SU-DHL-6 (cell line): ENCODE results near the gene ANKS1B.

ENCODE experiments used
- H2AFZ ChIP-seq: fragments of 200-600 bp; sonication (generic); 2 replicates; pipeline ENCODE4 v1.6.1; 2014; ENCODE audit warnings: low read depth, mild to moderate bottlenecking, moderate library complexity, mixed read lengths, antibody characterized with exemption, low read length; ENCODE audit not compliant: severe bottlenecking
- H3F3A ChIP-seq: fragments of 200-600 bp; shearing (Covaris generic); 2 replicates; pipeline ENCODE4 v1.6.0; 2016; ENCODE audit warnings: antibody characterized with exemption, mild to moderate bottlenecking; ENCODE audit not compliant: insufficient read depth
- H3K27ac ChIP-seq: fragments of 200-600 bp; sonication (generic); 2 replicates; pipeline ENCODE4 v1.5.1; 2016; ENCODE audit warnings: low read depth, mild to moderate bottlenecking, low read length, moderate library complexity, mixed read lengths
- H3K27me3 ChIP-seq: fragments of 200-600 bp; sonication (generic), shearing (Covaris generic); 2 replicates; pipeline ENCODE4 v1.6.0; 2014; ENCODE audit warnings: mild to moderate bottlenecking, low read length
- H3K36me3 ChIP-seq: fragments of 200-600 bp; sonication (generic); 2 replicates; pipeline ENCODE4 v1.6.1; 2014; ENCODE audit warnings: mild to moderate bottlenecking, low read length, mixed read lengths
- H3K4me2 ChIP-seq: fragments of 300-600, 200-600 bp; shearing (Covaris generic), sonication (generic); 2 replicates; pipeline ENCODE4 v1.6.0; 2014; ENCODE audit warnings: low read length, low read depth, mild to moderate bottlenecking; ENCODE audit not compliant: poor library complexity, severe bottlenecking
- H3K4me3 ChIP-seq: fragments of 200-600 bp; sonication (generic); 2 replicates; pipeline ENCODE4 v1.5.1; 2014; ENCODE audit warnings: antibody characterized with exemption, low read length, mild to moderate bottlenecking, mixed read lengths; ENCODE audit not compliant: insufficient read depth, poor library complexity, severe bottlenecking
- H3K79me2 ChIP-seq: fragments of 200-600 bp; sonication (generic); 2 replicates; pipeline ENCODE4 v1.6.1; 2014; ENCODE audit warnings: mild to moderate bottlenecking, low read length, moderate library complexity; ENCODE audit not compliant: insufficient read depth
- H3K9ac ChIP-seq: fragments of 200-600 bp; sonication (generic); 2 replicates; pipeline ENCODE4 v1.7.0; 2014; ENCODE audit warnings: mild to moderate bottlenecking, low read length
- H3K9me2 ChIP-seq: fragments of 200-600 bp; sonication (generic); replicated peaks from 2 replicates; pipeline ENCODE4 v1.6.1; 2014; ENCODE audit warnings: low read length; ENCODE audit not compliant: insufficient read depth
- H3K9me3 ChIP-seq: fragments of 200-600 bp; sonication (generic); 2 replicates; pipeline ENCODE4 v1.6.1; 2014; ENCODE audit warnings: low read length, mixed read lengths; ENCODE audit not compliant: insufficient read depth
- H4K20me1 ChIP-seq: fragments of 200-600 bp; sonication (generic); 2 replicates; pipeline ENCODE4 v1.6.1; 2014; ENCODE audit warnings: low read depth, mild to moderate bottlenecking, antibody characterized with exemption, low read length, moderate library complexity, mixed read lengths
- EZH2phosphoT487 ChIP-seq: fragments of 200-600 bp; sonication (generic), shearing (Covaris generic); conservative IDR thresholded peaks from 2 replicates; pipeline ENCODE4 v1.6.1; 2018; ENCODE audit warnings: mild to moderate bottlenecking, antibody characterized with exemption, low read length, moderate library complexity, mixed read lengths
- TF ChIP-seq, protein P1 (sequence below): fragments of 200-600 bp; sonication (generic); IDR thresholded peaks from one replicate; pipeline ENCODE4 v1.5.1; 2017; ENCODE audit warnings: antibody characterized with exemption, mild to moderate bottlenecking, low read length, moderate library complexity; ENCODE audit not compliant: insufficient read depth, poor library complexity, severe bottlenecking

Gene ANKS1B

DNA sequence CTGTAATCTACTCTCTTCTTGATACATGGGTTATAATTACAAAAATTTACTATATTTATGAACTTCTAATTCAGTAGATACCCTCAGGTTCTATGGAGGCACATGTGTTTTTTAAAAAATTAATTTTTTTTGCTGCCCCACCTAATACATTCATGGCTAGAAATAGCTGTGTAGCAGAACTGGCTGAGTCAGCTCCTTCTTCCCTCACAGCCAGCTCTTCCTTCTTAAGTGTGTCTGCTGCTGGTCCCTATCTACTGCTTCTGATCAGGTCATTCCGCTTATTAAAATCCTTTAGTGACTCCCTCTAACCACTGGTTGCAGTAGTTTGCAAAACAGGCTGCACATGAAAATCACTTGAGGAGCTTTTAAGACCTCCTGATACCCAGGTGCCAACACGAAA lies 939.6 kb downstream of the ANKS1B start:
- Histone ChIP-seq H3K4me3 (no peak overlapping the region), H3F3A (no peaks in the 10 kb centered on the region), H3K4me2 (no peak overlapping the region), H3K27me3 (no peaks in the 10 kb centered on the region), H2AFZ (no peak overlapping the region), H3K27ac (no peak overlapping the region), H3K9me2 (no peaks in the 10 kb centered on the region), H3K36me3 (no peaks in the 10 kb centered on the region), H3K79me2 (no peaks in the 10 kb centered on the region), H3K9me3 (peaks cover 8% of the 10 kb centered on the region; the same call in 1 of the 2 replicates), H3K9ac (no peak overlapping the region), H4K20me1 (no peaks in the 10 kb centered on the region)
- TF ChIP-seq EZH2phosphoT487 = no peak
- TF ChIP-seq, protein P1, sequence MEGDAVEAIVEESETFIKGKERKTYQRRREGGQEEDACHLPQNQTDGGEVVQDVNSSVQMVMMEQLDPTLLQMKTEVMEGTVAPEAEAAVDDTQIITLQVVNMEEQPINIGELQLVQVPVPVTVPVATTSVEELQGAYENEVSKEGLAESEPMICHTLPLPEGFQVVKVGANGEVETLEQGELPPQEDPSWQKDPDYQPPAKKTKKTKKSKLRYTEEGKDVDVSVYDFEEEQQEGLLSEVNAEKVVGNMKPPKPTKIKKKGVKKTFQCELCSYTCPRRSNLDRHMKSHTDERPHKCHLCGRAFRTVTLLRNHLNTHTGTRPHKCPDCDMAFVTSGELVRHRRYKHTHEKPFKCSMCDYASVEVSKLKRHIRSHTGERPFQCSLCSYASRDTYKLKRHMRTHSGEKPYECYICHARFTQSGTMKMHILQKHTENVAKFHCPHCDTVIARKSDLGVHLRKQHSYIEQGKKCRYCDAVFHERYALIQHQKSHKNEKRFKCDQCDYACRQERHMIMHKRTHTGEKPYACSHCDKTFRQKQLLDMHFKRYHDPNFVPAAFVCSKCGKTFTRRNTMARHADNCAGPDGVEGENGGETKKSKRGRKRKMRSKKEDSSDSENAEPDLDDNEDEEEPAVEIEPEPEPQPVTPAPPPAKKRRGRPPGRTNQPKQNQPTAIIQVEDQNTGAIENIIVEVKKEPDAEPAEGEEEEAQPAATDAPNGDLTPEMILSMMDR = no peak

GRCh38 chr12:99043319-99043914 lies 941.3 kb downstream of the ANKS1B start:
- H3K79me2 ChIP-seq = no peaks in the 10 kb centered on the region
- no peak for TF ChIP-seq EZH2phosphoT487
- TF ChIP-seq, protein P1 = peak; percentile 71
- H3K27ac ChIP-seq = no peak overlapping the region
- H3K4me2 ChIP-seq = no peak overlapping the region
- no peaks in the 10 kb centered on the region for H3K36me3 ChIP-seq
- no peak overlapping the region for H2AFZ ChIP-seq
- peaks cover 8% of the 10 kb centered on the region; the same call in 1 of the 2 replicates for H3K9me3 ChIP-seq
- H3K9me2 ChIP-seq = no peaks in the 10 kb centered on the region
- no peaks in the 10 kb centered on the region for H4K20me1 ChIP-seq
- H3K27me3 ChIP-seq = no peaks in the 10 kb centered on the region
- H3K9ac ChIP-seq = no peak overlapping the region
- H3K4me3 ChIP-seq = no peak overlapping the region
- H3F3A ChIP-seq = no peaks in the 10 kb centered on the region

- 0 out of 2 replicates have a peak, but pooled peaks cover 1% of the 10 kb centered on the region for H3K9me3 ChIP-seq
- H4K20me1 ChIP-seq = no peaks in the 10 kb centered on the region
- H3K36me3 ChIP-seq = no peaks in the 10 kb centered on the region
- H3K27ac ChIP-seq = no peak overlapping the region
- no peaks in the 10 kb centered on the region for H3F3A ChIP-seq
- no peak overlapping the region for H3K4me3 ChIP-seq
- no peak overlapping the region for H3K4me2 ChIP-seq
- no peaks in the 10 kb centered on the region for H3K9me2 ChIP-seq
- TF ChIP-seq, protein P1 = no peak
- no peak for TF ChIP-seq EZH2phosphoT487
- no peaks in the 10 kb centered on the region for H3K27me3 ChIP-seq
- no peak overlapping the region for H2AFZ ChIP-seq
- H3K9ac ChIP-seq = no peak overlapping the region
- no peaks in the 10 kb centered on the region for H3K79me2 ChIP-seq
These were observed 942.5 kb downstream of the ANKS1B start for GRCh38 chr12:99042226-99042625.
